H1 (cell line): ENCODE results near the gene MBD4. TPM values are rescaled to one million over a fixed set of nuclear protein-coding genes. Genes with fewer than 3 reads are reported as not detected.

Source experiments
- ASH2L ChIP-seq: fragments of 200-600, 300-600 bp; sonication (generic); IDR thresholded peaks from one replicate; pipeline ENCODE4 v1.7.1; 2017; ENCODE audit warnings: low read length
- ATF3 ChIP-seq: IDR thresholded peaks from 2 replicates; pipeline ENCODE4 v1.6.1; 2011; ENCODE audit warnings: low read depth, mild to moderate bottlenecking, low read length; ENCODE audit not compliant: insufficient read depth
- BCL11A ChIP-seq, 2 experiments: IDR thresholded peaks; one replicate each; pipeline ENCODE4 v1.6.1; 2011; ENCODE audit warnings: low read depth in 2 of 2, low read length in 2 of 2, mild to moderate bottlenecking in 2 of 2
- CHD1 ChIP-seq: IDR thresholded peaks from 2 replicates; pipeline ENCODE4 v1.6.1; 2012; ENCODE audit warnings: low read depth, low read length, improper control_type of control experiment
- CHD2 ChIP-seq: IDR thresholded peaks from 2 replicates; pipeline ENCODE4 v1.6.1; 2012; ENCODE audit warnings: low read length, improper control_type of control experiment
- CREB1 ChIP-seq: IDR thresholded peaks from 2 replicates; pipeline ENCODE4 v1.6.1; 2012; ENCODE audit warnings: inconsistent platforms
- CTBP2 ChIP-seq: IDR thresholded peaks from 2 replicates; pipeline ENCODE4 v1.7.0; 2011; ENCODE audit warnings: borderline replicate concordance, mild to moderate bottlenecking, moderate library complexity, mixed read lengths, low read length; ENCODE audit not compliant: insufficient read depth, insufficient read length
- CTCF ChIP-seq, 3 experiments: IDR thresholded peaks; 1 replicate in 2 of 3; 2 replicates in 1 of 3; pipeline versions ENCODE4 v1.5.1 to v1.6.1; 2011; ENCODE audit warnings: low read length in 3 of 3, mild to moderate bottlenecking in 3 of 3, inconsistent platforms in 2 of 3, low read depth in 1 of 3, moderate library complexity in 1 of 3; ENCODE audit not compliant: insufficient read depth in 1 of 3; ENCODE audit errors: control extremely low read depth in 1 of 3
- EGR1 ChIP-seq: IDR thresholded peaks from 2 replicates; pipeline ENCODE4 v1.6.1; 2011; ENCODE audit warnings: low read depth, low read length, borderline replicate concordance
- EP300 ChIP-seq, 2 experiments: IDR thresholded peaks; 1 replicate in 1 of 2; 2 replicates in 1 of 2; pipeline ENCODE4 v1.6.1; 2011 to 2012; ENCODE audit warnings: low read depth in 2 of 2, low read length in 2 of 2, mild to moderate bottlenecking in 2 of 2, borderline replicate concordance in 1 of 2, inconsistent platforms in 1 of 2, moderate library complexity in 1 of 2
- GTF2F1 ChIP-seq: IDR thresholded peaks from 2 replicates; pipeline ENCODE4 v1.6.1; 2012; ENCODE audit warnings: low read depth, low read length, improper control_type of control experiment, borderline replicate concordance
- HDAC6 ChIP-seq: IDR thresholded peaks from one replicate; pipeline ENCODE4 v1.7.1; 2012; ENCODE audit warnings: low read depth, mild to moderate bottlenecking, inconsistent platforms, low read length, moderate library complexity
- MAX ChIP-seq: IDR thresholded peaks from 2 replicates; pipeline ENCODE4 v1.6.1; 2012; ENCODE audit warnings: inconsistent platforms
- NRF1 ChIP-seq: IDR thresholded peaks from 2 replicates; pipeline ENCODE4 v1.6.1; 2011; ENCODE audit warnings: mild to moderate bottlenecking, low read depth, low read length, improper control_type of control experiment
- POLR2A ChIP-seq, 2 experiments: IDR thresholded peaks; 1 replicate in 1 of 2; 2 replicates in 1 of 2; pipeline ENCODE4 v1.6.1; 2011; ENCODE audit warnings: low read depth in 2 of 2, low read length in 2 of 2, mild to moderate bottlenecking in 2 of 2; ENCODE audit errors: control extremely low read depth in 1 of 2
- RFX5 ChIP-seq: IDR thresholded peaks from 2 replicates; pipeline ENCODE4 v1.6.1; 2011; ENCODE audit warnings: low read depth, low read length, improper control_type of control experiment, borderline replicate concordance
- SIRT6 ChIP-seq: IDR thresholded peaks from one replicate; pipeline ENCODE4 v1.7.1; 2012; ENCODE audit warnings: low read length, inconsistent platforms
- SUZ12 ChIP-seq: fragments of 200-600 bp; sonication (generic); IDR thresholded peaks from 2 replicates; pipeline ENCODE4 v1.6.1; 2012; ENCODE audit warnings: mild to moderate bottlenecking, inconsistent platforms, low read length, moderate library complexity, mixed read lengths
- TAF1 ChIP-seq: IDR thresholded peaks from 2 replicates; pipeline ENCODE4 v1.6.1; 2011; ENCODE audit warnings: mild to moderate bottlenecking, low read depth, low read length
- TAF7 ChIP-seq: optimal IDR thresholded peaks from 2 replicates; pipeline ENCODE3; 2011; ENCODE audit warnings: low read depth, mild to moderate bottlenecking, inconsistent platforms, low read length, moderate library complexity, borderline replicate concordance
- YY1 ChIP-seq: IDR thresholded peaks from 2 replicates; pipeline ENCODE4 v1.6.1; 2011; ENCODE audit warnings: low read depth, mild to moderate bottlenecking, low read length
- ZNF274 ChIP-seq: IDR thresholded peaks from 2 replicates; pipeline ENCODE4 v1.7.0; 2012; ENCODE audit warnings: low read length, borderline replicate concordance; ENCODE audit errors: extremely low read depth
- polyA plus RNA-seq, 7 experiments: library from polyadenylated mRNA; depleted of rRNA in 3 of 7; stranded (reverse) in 5 of 7; unstranded in 2 of 7; fragments of >200 nt in 5 of 7; fragments of 200-250 nt in 2 of 7; gene quantifications; 1 replicate in 5 of 7; 2 replicates in 1 of 7; 4 replicates in 1 of 7; pipeline versions ENCODE4 v1.2.1 to v1.2.3, GENCODE V29; 2011 to 2013; ENCODE audit warnings: missing spikeins in 2 of 7, mixed read lengths in 2 of 7
- total RNA-seq: library from RNA; stranded (reverse); fragmentation: NEBNext Ultra II Directional; extraction: Animal tissue kit (Norgen Biotek cat#: 25700); gene quantifications from 2 replicates; pipeline ENCODE4 v1.2.1, GENCODE V29; 2021

MBD4 gene
- total and polyA plus RNA-seq, 2 of the 8 experiments (the other 6 are each of a cell fraction or from before 2014, with no cell fraction given) = 11.2 to 35.8 TPM

- TF ChIP-seq CHD1 (no peak), ZNF274 (no peak), SIRT6 (no peak), EP300 (IDR thresholded peaks at IDR 0.05; ENCODE audit: borderline replicate concordance in 1 of 2, low read depth in 2 of 2, low read length in 2 of 2) (no peak), CHD2 (no peak), SUZ12 (no peak), ASH2L (peak; percentile 80), TAF1 (peak; percentile 88), TAF7 (peak; percentile 65), BCL11A (IDR thresholded peaks at IDR 0.05; ENCODE audit: low read depth in 2 of 2, low read length in 2 of 2) (no peak), RFX5 (0 out of 2 replicates have a peak, but pooled peaks have one; percentile 7), CREB1 (peak; percentile 67), GTF2F1 (no peak), POLR2A (IDR thresholded peaks at IDR 0.05; ENCODE audit: control extremely low read depth in 1 of 2, low read depth in 2 of 2, low read length in 2 of 2) (peak; percentile 64 to 83; a peak in 2 of 3 replicates), ATF3 (peak; percentile 50), CTCF (IDR thresholded peaks at IDR 0.05; ENCODE audit: control extremely low read depth in 1 of 3, insufficient read depth in 1 of 3, low read depth in 1 of 3, low read length in 3 of 3) (no peak), NRF1 (peak; percentile 49), MAX (0 out of 2 replicates have a peak, but pooled peaks have one; percentile 6), EGR1 (peak; percentile 94; the same call in 1 of the 2 replicates), YY1 (peak; percentile 92), CTBP2 (no peak), HDAC6 (no peak)
Measured at GRCh38 chr3:129439817-129440617, at the start of gene MBD4, which contains the start of gene IFT122 (continued).
